HG03558 (cell line): ENCODE results near the gene TSC1.

Experiments used
- ATAC-seq: cut with Tn5 transposase; IDR thresholded peaks from one replicate; pipeline ENCODE4 v1.9.1; 2021; ENCODE audit warnings: moderate number of reproducible peaks; ENCODE audit not compliant: unreplicated experiment; ENCODE audit errors: extremely low read depth

The TSC1 gene

GRCh38 chr9:132942541-132943182, 1.8 kb downstream of the TSC1 start:
- no peak for ATAC-seq

GRCh38 chr9:132939169-132939568, 5.2 kb downstream of the TSC1 start:
- no peak for ATAC-seq

- ATAC-seq, result no peak
Observed at GRCh38 chr9:132937463-132937901, 6.9 kb downstream of the TSC1 start.

- ATAC-seq, result no peak
Observed at GRCh38 chr9:132935026-132935425, 9.4 kb downstream of the TSC1 start.

- ATAC-seq, result no peak
Observed at GRCh38 chr9:132931178-132931735, 13.2 kb downstream of the TSC1 start.

GRCh38 chr9:132927704-132928103, 16.7 kb downstream of the TSC1 start:
- no peak for ATAC-seq

- no peak for ATAC-seq
Observed at GRCh38 chr9:132923346-132923902, 21.0 kb downstream of the TSC1 start.

- ATAC-seq, result no peak
Observed at GRCh38 chr9:132919614-132920268, 24.7 kb downstream of the TSC1 start.

GRCh38 chr9:132914924-132915323, 29.5 kb downstream of the TSC1 start:
- no peak for ATAC-seq

GRCh38 chr9:132912131-132912530, 32.3 kb downstream of the TSC1 start:
- no peak for ATAC-seq

- no peak for ATAC-seq
Observed at GRCh38 chr9:132910376-132910775, 34.0 kb downstream of the TSC1 start.

GRCh38 chr9:132909311-132909710, 35.1 kb downstream of the TSC1 start:
- ATAC-seq, result no peak

- ATAC-seq, result no peak
Observed at GRCh38 chr9:132908635-132909034, 35.8 kb downstream of the TSC1 start.

- ATAC-seq, result no peak
Observed at GRCh38 chr9:132905726-132906125, 38.7 kb downstream of the TSC1 start.

- ATAC-seq, result no peak
Observed at GRCh38 chr9:132903574-132904492, 40.6 kb downstream of the TSC1 start.

GRCh38 chr9:132901858-132902831, 42.3 kb downstream of the TSC1 start:
- no peak for ATAC-seq

GRCh38 chr9:132898051-132898450, 46.4 kb downstream of the TSC1 start:
- no peak for ATAC-seq

GRCh38 chr9:132896906-132897305, 47.5 kb downstream of the TSC1 start:
- ATAC-seq, result no peak

GRCh38 chr9:132896264-132896663, 48.2 kb downstream of the TSC1 start:
- ATAC-seq, result no peak
